Mesodermal cell (in vitro differentiated cells): ENCODE measurements around the gene GNAL.

Experiments used
- H3K27ac ChIP-seq: 2 replicates; pipeline ENCODE4 v1.7.0; 2013; ENCODE audit warnings: mild to moderate bottlenecking, low read depth, low read length, moderate library complexity; ENCODE audit not compliant: severe bottlenecking
- H3K36me3 ChIP-seq: 2 replicates; pipeline ENCODE4 v1.7.1; 2013; ENCODE audit warnings: mild to moderate bottlenecking, low read length, moderate library complexity; ENCODE audit not compliant: control insufficient read depth, insufficient read depth
- H3K4me1 ChIP-seq: one replicate; pipeline ENCODE4 v1.7.1; 2013; ENCODE audit warnings: mild to moderate bottlenecking, low read length; ENCODE audit not compliant: insufficient read depth, control insufficient read depth, poor library complexity, severe bottlenecking
- H3K4me3 ChIP-seq: 2 replicates; pipeline ENCODE4 v1.7.0; 2013; ENCODE audit warnings: low read length, control low read depth, mild to moderate bottlenecking; ENCODE audit not compliant: insufficient read depth, poor library complexity, severe bottlenecking; ENCODE audit errors: extremely low read depth
- H3K9me3 ChIP-seq: 2 replicates; pipeline ENCODE4 v1.7.1; 2013; ENCODE audit warnings: mild to moderate bottlenecking, low read length, moderate library complexity; ENCODE audit not compliant: control insufficient read depth
- WGBS, 2 experiments: methylation state at CpG; one replicate each; pipeline ENCODE4 v1.1.5; 2013; ENCODE audit warnings: missing lambda C conversion rate in 2 of 2; ENCODE audit not compliant: insufficient coverage in 2 of 2; 5-methylcytosine and 5-hydroxymethylcytosine counted together

The GNAL gene

DNA sequence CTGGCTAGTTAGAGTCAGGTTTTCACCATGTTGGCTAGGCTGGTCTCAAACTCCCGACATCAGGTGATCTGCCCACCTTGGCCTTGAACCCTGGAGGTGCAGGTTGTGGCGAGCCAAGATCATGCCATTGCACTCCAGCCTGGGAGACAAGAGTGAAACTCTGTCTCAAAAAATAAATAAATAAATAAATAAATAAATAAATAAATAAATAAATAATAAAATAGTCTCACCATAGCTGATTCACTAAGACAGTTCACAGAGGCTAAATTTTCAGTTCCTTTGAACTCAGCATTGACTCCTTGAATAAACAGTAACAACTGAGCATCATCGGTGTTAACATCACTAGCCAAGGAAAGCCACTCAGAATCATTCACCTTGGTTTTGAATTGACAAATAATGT, 32.7 kb downstream of the GNAL start:
- H3K36me3 ChIP-seq, result no peaks in the 10 kb centered on the region

DNA sequence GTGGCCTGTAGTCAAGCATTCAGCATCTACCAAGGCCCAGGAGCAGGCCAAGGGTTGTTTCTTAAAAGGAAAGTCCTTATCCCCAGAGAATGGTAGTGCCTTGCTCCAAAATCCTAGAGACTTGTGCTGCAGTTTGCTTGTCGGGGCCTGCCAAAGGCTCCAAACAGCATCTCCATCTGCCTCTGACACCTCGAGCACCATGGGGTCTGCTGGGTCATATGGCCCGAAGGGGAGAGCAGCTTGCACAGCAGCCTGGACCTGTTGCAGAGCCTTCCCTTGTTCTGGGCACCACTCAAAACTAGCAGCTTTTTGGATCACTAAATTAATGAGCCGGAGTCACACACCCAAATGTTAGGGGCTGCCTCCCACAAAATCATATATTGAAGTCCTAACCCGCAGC, 35.7 kb downstream of the GNAL start:
- Histone ChIP-seq H3K9me3 (no peaks in the 10 kb centered on the region), H3K27ac (no peak overlapping the region), H3K4me3 (no peak overlapping the region), H3K4me1 (no peaks in the 10 kb centered on the region), H3K36me3 (no peaks in the 10 kb centered on the region)
- WGBS, 2 experiments, result 97% methylated on average over 4 of the region's 5 CpGs

More for the DNA sequence above, 32.7 kb downstream of the GNAL start:
- Histone ChIP-seq H3K4me1 (no peaks in the 10 kb centered on the region), H3K27ac (no peak overlapping the region), H3K9me3 (no peaks in the 10 kb centered on the region), H3K4me3 (no peak overlapping the region)
- WGBS, 2 experiments, result 100% methylated on average over 1 of the region's 3 CpGs

DNA sequence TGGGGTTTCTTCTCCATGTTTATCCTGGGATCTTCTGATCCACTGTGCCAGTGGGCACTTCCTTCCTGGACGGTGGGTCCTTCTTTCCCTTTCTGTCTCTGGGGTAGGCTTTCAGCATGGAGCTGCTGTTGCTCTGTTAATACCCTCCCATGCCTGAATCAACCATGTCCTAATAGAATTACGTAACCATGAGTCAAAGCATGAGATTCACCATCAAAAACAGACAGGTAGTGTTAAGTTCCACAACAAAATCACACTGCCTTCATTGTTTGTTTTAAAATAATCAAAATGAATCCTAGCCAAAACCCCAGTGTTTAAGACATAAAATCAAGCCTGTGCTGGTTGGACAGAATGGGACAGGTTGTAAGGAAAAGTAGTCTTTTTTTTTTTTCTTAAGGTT, 37.5 kb downstream of the GNAL start:
- Histone ChIP-seq H3K36me3 (no peaks in the 10 kb centered on the region), H3K27ac (no peak overlapping the region), H3K9me3 (no peaks in the 10 kb centered on the region), H3K4me1 (no peaks in the 10 kb centered on the region), H3K4me3 (no peak overlapping the region)
- 80 to 100% methylated on average over 1 to 2 of the region's 2 CpGs for WGBS, 2 experiments

DNA sequence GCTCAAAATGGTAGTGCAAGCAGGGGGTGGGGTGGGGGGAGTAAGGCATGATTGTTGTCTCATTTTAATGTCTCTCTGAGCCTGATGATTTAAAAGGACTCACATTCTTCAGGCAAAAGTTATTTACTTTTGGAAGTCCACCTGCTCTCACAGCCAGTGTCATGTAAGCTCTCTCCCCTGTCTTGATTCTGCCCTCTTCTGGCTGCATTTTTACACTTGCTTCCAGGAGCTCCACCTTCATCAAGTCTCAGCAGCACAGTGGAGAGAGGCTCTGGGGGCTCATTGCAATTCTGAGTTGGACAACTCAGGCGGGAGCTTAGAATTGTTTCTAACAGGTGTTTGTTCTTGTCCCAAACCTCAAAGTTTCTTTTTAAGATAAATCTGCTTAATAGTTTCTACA, 39.2 kb downstream of the GNAL start:
- Histone ChIP-seq H3K9me3 (no peaks in the 10 kb centered on the region), H3K36me3 (no peaks in the 10 kb centered on the region), H3K4me3 (no peak overlapping the region), H3K4me1 (no peaks in the 10 kb centered on the region), H3K27ac (no peak overlapping the region)
- no CpG with 5 or more reads among the region's 1 CpG for WGBS, 2 experiments

DNA sequence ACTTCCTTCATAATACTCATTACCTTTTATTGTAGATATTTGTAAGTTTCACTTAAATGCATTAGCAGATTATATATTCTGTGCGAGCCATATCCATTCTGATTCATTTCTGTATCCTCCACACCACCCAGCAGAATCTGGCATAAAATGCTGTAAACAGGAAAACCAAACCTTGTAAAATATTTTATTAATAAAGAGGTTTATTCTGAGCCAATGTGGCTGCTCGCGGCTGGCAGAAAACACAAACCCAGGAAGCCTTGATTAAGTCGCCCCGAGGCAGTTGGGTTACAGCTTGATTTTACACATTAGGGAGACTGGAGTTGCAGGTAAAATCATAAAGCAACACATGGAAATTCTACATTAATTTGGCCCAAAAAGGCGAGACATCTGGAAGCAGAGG, 40.5 kb downstream of the GNAL start:
- 83 to 96% methylated on average over 2 to 4 of the region's 6 CpGs for WGBS, 2 experiments
- Histone ChIP-seq H3K27ac (no peak overlapping the region), H3K36me3 (no peaks in the 10 kb centered on the region), H3K4me1 (no peaks in the 10 kb centered on the region), H3K4me3 (no peak overlapping the region), H3K9me3 (no peaks in the 10 kb centered on the region)

DNA sequence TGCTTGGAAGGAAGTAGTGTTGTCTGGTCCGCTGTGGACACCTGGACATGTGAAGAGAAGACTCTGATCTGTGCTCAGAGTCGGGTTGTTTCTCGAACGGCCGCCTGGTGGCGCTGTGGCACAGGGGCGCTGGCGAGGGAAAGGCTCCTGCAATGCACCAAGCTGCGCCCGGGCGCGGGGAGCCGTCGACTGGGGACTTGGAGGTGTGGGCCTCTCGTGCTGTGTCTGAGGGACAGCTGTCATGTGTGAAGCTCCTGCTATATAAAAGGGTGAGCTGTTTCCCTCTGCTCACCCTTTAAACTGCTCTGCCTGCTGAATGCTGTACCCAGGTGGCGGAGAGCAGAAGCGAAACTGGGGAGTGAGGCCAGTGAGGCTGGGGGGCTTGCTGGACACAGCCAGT, 44.0 kb downstream of the GNAL start:
- WGBS, 2 experiments, result 18 to 28% methylated on average over 10 to 16 of the region's 17 CpGs
- Histone ChIP-seq H3K9me3 (no peaks in the 10 kb centered on the region), H3K27ac (no peak overlapping the region), H3K4me1 (no peaks in the 10 kb centered on the region), H3K36me3 (no peaks in the 10 kb centered on the region), H3K4me3 (no peak overlapping the region)

DNA sequence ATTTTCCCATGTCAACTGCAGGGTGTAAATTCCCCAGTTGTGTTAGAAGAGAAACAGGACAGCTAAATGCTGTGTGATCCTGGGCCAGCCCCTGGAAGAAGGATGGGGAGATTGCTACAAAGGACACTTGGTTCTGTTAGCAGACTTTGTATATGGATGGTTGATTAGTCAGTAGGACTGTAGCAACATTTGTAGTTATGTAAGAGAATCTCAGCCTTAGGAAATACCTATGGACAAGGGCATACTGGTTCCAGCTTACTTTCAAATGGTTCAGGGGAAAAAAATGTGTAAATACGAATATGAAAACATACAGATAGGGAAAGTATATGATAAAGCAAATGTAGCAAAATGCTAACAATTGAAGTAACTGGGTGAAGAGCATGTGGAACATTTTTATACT, 47.6 kb downstream of the GNAL start:
- no peaks in the 10 kb centered on the region for H3K4me1 ChIP-seq
- no peak overlapping the region for H3K27ac ChIP-seq
- H3K4me3 ChIP-seq, result no peak overlapping the region
- H3K36me3 ChIP-seq, result no peaks in the 10 kb centered on the region
- 90 to 100% methylated on average over 1 of the region's 1 CpG for WGBS, 2 experiments
- H3K9me3 ChIP-seq, result no peaks in the 10 kb centered on the region

DNA sequence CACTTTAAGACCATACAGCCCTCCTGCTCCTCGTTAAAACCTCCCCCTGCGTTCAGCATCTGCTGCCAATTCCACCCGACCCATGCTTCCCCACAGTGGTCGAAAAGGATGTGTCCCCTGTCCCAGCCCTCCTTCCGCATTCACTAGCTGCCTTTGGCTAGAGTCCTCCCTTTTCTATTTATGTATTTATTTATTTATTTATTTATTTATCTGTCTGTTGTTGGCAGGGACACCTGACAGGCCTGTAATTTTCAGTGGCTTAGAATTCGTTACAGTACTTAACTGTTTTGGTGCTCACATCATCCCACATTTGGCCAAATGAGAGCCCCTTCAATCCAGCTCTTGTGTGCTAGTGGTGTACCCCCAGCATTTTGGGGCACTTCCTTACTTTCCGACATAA, 50.8 kb downstream of the GNAL start:
- no peak overlapping the region for H3K4me3 ChIP-seq
- 84 to 92% methylated on average over 3 of the region's 7 CpGs for WGBS, 2 experiments
- H3K4me1 ChIP-seq, result no peaks in the 10 kb centered on the region
- H3K9me3 ChIP-seq, result no peaks in the 10 kb centered on the region
- no peak overlapping the region for H3K27ac ChIP-seq
- H3K36me3 ChIP-seq, result no peaks in the 10 kb centered on the region

DNA sequence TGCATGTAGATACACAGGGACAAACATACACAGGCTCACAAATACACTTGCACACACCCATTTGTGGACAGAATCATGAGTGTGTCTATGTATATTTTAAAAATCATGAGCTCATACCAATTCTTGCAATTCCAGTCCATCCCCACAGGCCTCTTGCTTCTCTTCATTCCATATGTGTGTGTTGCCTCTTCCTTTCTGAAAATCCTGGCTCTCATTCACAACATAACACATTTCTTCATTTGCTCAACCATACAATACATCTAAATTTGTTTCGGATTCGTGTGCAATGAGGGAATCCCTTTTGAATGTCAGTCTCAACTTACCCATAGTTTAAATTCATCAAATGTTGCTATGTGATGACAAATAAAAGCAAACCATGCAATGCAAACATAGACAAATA, 51.4 kb downstream of the GNAL start:
- H3K36me3 ChIP-seq, result no peaks in the 10 kb centered on the region
- H3K4me3 ChIP-seq, result no peak overlapping the region
- H3K9me3 ChIP-seq, result no peaks in the 10 kb centered on the region
- no peak overlapping the region for H3K27ac ChIP-seq
- H3K4me1 ChIP-seq, result no peaks in the 10 kb centered on the region
- 83% methylated on average over 2 of the region's 2 CpGs; no CpG with 5 or more reads in 1 of the 2 experiments for WGBS, 2 experiments

DNA sequence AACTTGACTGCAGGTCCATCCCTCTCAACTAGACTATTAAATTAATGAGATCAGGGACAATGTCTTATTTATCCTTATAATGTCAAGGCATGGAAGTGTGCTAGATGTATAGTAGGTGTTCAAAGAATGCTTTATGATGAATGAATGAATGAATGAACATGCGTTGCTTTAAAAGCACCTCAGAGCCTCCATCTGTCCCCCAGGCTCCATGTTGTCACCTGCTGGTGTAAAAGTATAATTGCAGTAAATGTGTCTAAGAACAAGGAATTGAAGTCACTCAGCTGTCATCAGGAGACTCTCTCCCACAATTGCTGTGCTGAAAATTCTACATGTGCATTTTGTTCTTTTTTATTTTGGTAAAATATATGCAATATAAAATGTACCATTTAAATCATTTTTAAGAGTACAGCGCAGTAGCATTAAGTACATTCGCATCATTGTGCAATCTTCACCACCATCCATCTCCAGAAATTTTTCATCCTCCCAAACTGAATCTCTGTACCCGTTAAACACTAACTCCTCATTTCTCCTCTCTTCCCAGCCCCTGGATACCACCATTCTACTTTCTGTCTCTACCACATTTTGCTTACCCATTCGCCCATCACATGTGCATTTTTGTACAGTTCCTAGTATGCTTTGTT, 52.6 kb downstream of the GNAL start:
- H3K36me3 ChIP-seq, result no peaks in the 10 kb centered on the region
- no peak overlapping the region for H3K27ac ChIP-seq
- no peak overlapping the region for H3K4me3 ChIP-seq
- H3K9me3 ChIP-seq, result no peaks in the 10 kb centered on the region
- no peaks in the 10 kb centered on the region for H3K4me1 ChIP-seq
- 59 to 97% methylated on average over 3 to 4 of the region's 5 CpGs for WGBS, 2 experiments

DNA sequence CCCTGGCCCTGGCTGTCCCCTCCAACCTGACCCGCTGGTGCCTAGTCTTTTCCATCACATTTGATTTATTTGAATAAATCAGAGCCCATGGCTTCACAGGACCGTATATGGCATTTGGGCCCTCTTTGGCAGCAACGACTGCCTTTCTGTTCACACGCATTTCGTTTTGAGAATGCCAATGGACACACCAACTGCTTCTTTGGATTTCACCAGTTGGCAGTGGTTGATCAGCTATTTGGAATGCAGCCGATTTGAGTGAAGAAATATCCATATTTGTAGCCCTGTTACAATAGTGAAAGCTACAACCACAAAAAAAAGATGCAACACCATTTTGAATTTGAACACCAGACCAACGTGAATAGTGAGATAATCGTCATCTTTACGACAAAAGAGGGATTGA, 56.5 kb downstream of the GNAL start:
- no peaks in the 10 kb centered on the region for H3K9me3 ChIP-seq
- no peaks in the 10 kb centered on the region for H3K36me3 ChIP-seq
- H3K4me1 ChIP-seq, result no peaks in the 10 kb centered on the region
- no peak overlapping the region for H3K4me3 ChIP-seq
- 92 to 95% methylated on average over 6 to 8 of the region's 9 CpGs for WGBS, 2 experiments
- H3K27ac ChIP-seq, result no peak overlapping the region
